K562 (cell line): Measurements from ENCODE around the gene MCM6. TPM values are rescaled to one million over a fixed set of nuclear protein-coding genes. Genes with fewer than 3 reads are reported as not detected.

ENCODE experiments used
- ATAC-seq: fragments of 200-7000 bp; cut with Tn5 transposase; 3 replicates; pipeline ENCODE4 v1.9.1; 2020; ENCODE audit warnings: moderate library complexity
- BruUV-seq: library from RNA; stranded (reverse); fragments of 400-500 nt; replicated peaks from 2 replicates; lab custom pipeline; 2021; lab: Mats Ljungman, UMichigan
- CTCF ChIA-PET: fragments of 300-600 bp; formaldehyde crosslinking; extraction: SDS; loops from one replicate; lab custom pipeline; 2021; ENCODE audit warnings: low intra/inter-chr PET ratio; lab: Yijun Ruan, JAX
- POLR2A ChIA-PET: fragments of 300-600, 350-650 bp; sonication (Branson Sonifier 250); formaldehyde crosslinking; extraction: SDS; loops from one replicate; lab custom pipeline; 2021; ENCODE audit warnings: antibody characterized with exemption, inconsistent platforms; lab: Yijun Ruan, JAX
- DNase-seq, 4 experiments: peaks; one replicate each; pipeline versions ENCODE4 v3.0.0 to v3.0.0-alpha.2; 2011 to 2018; ENCODE audit warnings: low spot score in 3 of 4, mixed read lengths in 3 of 4; ENCODE audit errors: extremely low read depth in 1 of 4
- FAIRE-seq: peaks from 2 replicates; lab custom pipeline; 2011; peaks lifted over from hg19 to GRCh38; lab: Jason Lieb, UNC
- H2AFZ ChIP-seq: 2 replicates; pipeline ENCODE4 v1.6.0; 2011; ENCODE audit warnings: low read depth, low read length, control low read depth, inconsistent platforms
- H3K27ac ChIP-seq: fragments of 200-600 bp; 3 replicates; pipeline ENCODE4 v1.8.0; 2011; ENCODE audit warnings: low read depth, mild to moderate bottlenecking, control low read depth, inconsistent platforms, low read length, moderate library complexity, mixed read lengths; ENCODE audit errors: extremely low read depth
- H3K27me3 ChIP-seq, 2 experiments: fragments of 300-600 bp in 1 of 2; 2 replicates in 1 of 2; 3 replicates in 1 of 2; pipeline versions ENCODE4 v1.6.0 to v1.8.0; 2011; ENCODE audit warnings: inconsistent platforms in 2 of 2, low read length in 2 of 2, mild to moderate bottlenecking in 1 of 2, mixed read lengths in 1 of 2, moderate library complexity in 1 of 2; ENCODE audit not compliant: control insufficient read depth in 2 of 2, insufficient read depth in 2 of 2
- H3K36me3 ChIP-seq: fragments of 300-600 bp; 3 replicates; pipeline ENCODE4 v1.8.0; 2011; ENCODE audit warnings: mild to moderate bottlenecking, low read length, inconsistent platforms; ENCODE audit not compliant: control insufficient read depth, insufficient read depth
- H3K4me1 ChIP-seq, 2 experiments: fragments of 200-600 bp in 1 of 2; replicated peaks in 1 of 2; 2 replicates in 1 of 2; 3 replicates in 1 of 2; pipeline versions ENCODE4 v1.5.1 to v1.8.0; 2011; ENCODE audit warnings: inconsistent platforms in 2 of 2, low read length in 2 of 2, mild to moderate bottlenecking in 1 of 2, mixed read lengths in 1 of 2, moderate library complexity in 1 of 2; ENCODE audit not compliant: control insufficient read depth in 2 of 2, insufficient read depth in 2 of 2
- H3K4me2 ChIP-seq: 2 replicates; pipeline ENCODE4 v1.6.1; 2011; ENCODE audit warnings: low read length, control low read depth, inconsistent platforms, mixed read lengths; ENCODE audit not compliant: insufficient read depth
- H3K4me3 ChIP-seq: fragments of 200-600 bp; sonication (generic), shearing (Covaris generic); 2 replicates; pipeline ENCODE4 v1.5.1; 2016; ENCODE audit warnings: control low read depth, inconsistent platforms
- H3K79me2 ChIP-seq: fragments of 200-600 bp; 3 replicates; pipeline ENCODE4 v1.8.0; 2011; ENCODE audit warnings: low read length, inconsistent platforms; ENCODE audit not compliant: control insufficient read depth, insufficient read depth
- H3K9ac ChIP-seq, 2 experiments: 2 replicates each; pipeline versions ENCODE4 v1.6.0 to v1.6.1; 2011; ENCODE audit warnings: low read depth in 2 of 2, low read length in 2 of 2, control low read depth in 1 of 2, inconsistent platforms in 1 of 2, mild to moderate bottlenecking in 1 of 2, mixed read lengths in 1 of 2; ENCODE audit not compliant: insufficient read depth in 1 of 2
- H3K9me1 ChIP-seq: one replicate; pipeline ENCODE4 v1.6.0; 2011; ENCODE audit warnings: inconsistent platforms, mild to moderate bottlenecking, low read length, moderate library complexity; ENCODE audit not compliant: control insufficient read depth, insufficient read depth
- H3K9me3 ChIP-seq: replicated peaks from 2 replicates; pipeline ENCODE4 v1.5.1; 2011; ENCODE audit warnings: low read depth, low read length, inconsistent platforms; ENCODE audit not compliant: control insufficient read depth, insufficient read depth
- H4K20me1 ChIP-seq: replicated peaks from 2 replicates; pipeline ENCODE4 v1.6.1; 2011; ENCODE audit warnings: low read length, inconsistent platforms, mixed read lengths; ENCODE audit not compliant: control insufficient read depth, insufficient read depth
- C11orf30 ChIP-seq: fragments of 450-650 bp; IDR thresholded peaks from 2 replicates; pipeline ENCODE4 v1.6.1; 2016; ENCODE audit warnings: low read depth, mild to moderate bottlenecking
- MAFF ChIP-seq: IDR thresholded peaks from 2 replicates; pipeline ENCODE4 v1.6.1; 2012; ENCODE audit warnings: low read length, improper control_type of control experiment
- MAFG ChIP-seq: fragments of 450-650 bp; conservative IDR thresholded peaks from 2 replicates; pipeline ENCODE4 v1.6.1; 2016; ENCODE audit warnings: missing genetic modification characterization, missing compliant biosample characterization
- NCOA1 ChIP-seq: fragments of 450-650 bp; IDR thresholded peaks from 2 replicates; pipeline ENCODE4 v1.6.1; 2016; ENCODE audit warnings: low read depth
- TCF7 ChIP-seq: sonication (generic); IDR thresholded peaks from 2 replicates; pipeline ENCODE4 v1.6.1; 2016; ENCODE audit warnings: antibody characterized with exemption, borderline replicate concordance
- ZNF124 ChIP-seq: sonication (generic); formaldehyde crosslinking; IDR thresholded peaks from 2 replicates; pipeline ENCODE4 v1.8.1; 2022; ENCODE audit warnings: missing genetic modification reagents
- ZNF316 ChIP-seq: fragments of 450-650 bp; IDR thresholded peaks from 2 replicates; pipeline ENCODE4 v1.6.1; 2016
- WGBS: fragments of 100-300 bp; shearing (Covaris generic); methylation state at CpG from one replicate; pipeline ENCODE4 v1.1.6; 2016; ENCODE audit warnings: low coverage, mixed read lengths; ENCODE audit not compliant: insufficient coverage; ENCODE audit errors: missing lambda C conversion rate; 5-methylcytosine and 5-hydroxymethylcytosine counted together
- in situ Hi-C: fragments of 300-500 bp; cut with MboI; formaldehyde crosslinking; loops from 4 replicates; pipeline ENCODE4 v1.15.0; 2018; ENCODE audit warnings: inconsistent platforms, mixed read lengths
- intact Hi-C: fragments of 100-400 bp; cut with micrococcal nuclease; formaldehyde crosslinking; loops from 2 replicates; pipeline ENCODE4 v1.14.2; 2022
- polyA plus RNA-seq, 8 experiments: library from polyadenylated mRNA; depleted of rRNA in 4 of 8; stranded (reverse) in 5 of 8; unstranded in 3 of 8; fragments of >200 nt; fragmentation: Nextera tagmentation in 2 of 8; fragmentation: Illumina TruSeq in 1 of 8; extraction: Ambion mirVana in 2 of 8; extraction: Trizol in 1 of 8; gene quantifications; 2 replicates each; pipeline versions ENCODE4 v1.2.1 to v1.2.3, GENCODE V29; 2011 to 2014; ENCODE audit warnings: inconsistent platforms in 1 of 8, missing spikeins in 1 of 8
- total RNA-seq, 7 experiments: library from RNA; depleted of rRNA in 6 of 7; stranded (reverse); fragments of >200 nt in 6 of 7; fragmentation: Illumina TruSeq in 2 of 7; extraction: Trizol in 2 of 7; gene quantifications; 2 replicates each; pipeline versions ENCODE4 v1.2.1 to v1.2.3, GENCODE V29; 2011 to 2021; ENCODE audit warnings: low replicate concordance in 1 of 7
- TF ChIP-seq, protein P1 (sequence below): fragments of 450-650 bp; formaldehyde crosslinking; IDR thresholded peaks from 2 replicates; pipeline ENCODE4 v1.4.0; 2020; ENCODE audit warnings: mild to moderate bottlenecking, moderate library complexity
- TF ChIP-seq, protein P2 (sequence below): fragments of 250-450 bp; sonication (Bioruptor Pico); IDR thresholded peaks from 2 replicates; pipeline ENCODE4 v1.8.0; 2021; ENCODE audit warnings: borderline replicate concordance, mild to moderate bottlenecking, moderate library complexity; ENCODE audit not compliant: poor library complexity, severe bottlenecking
- TF ChIP-seq, protein P3 (sequence below): sonication (generic); formaldehyde crosslinking; IDR thresholded peaks from 2 replicates; pipeline ENCODE4 v1.8.1; 2023; ENCODE audit warnings: missing genetic modification reagents, mild to moderate bottlenecking, borderline replicate concordance
- TF ChIP-seq, protein P4 (sequence below): fragments of 250-450 bp; sonication (Bioruptor Pico); IDR thresholded peaks from 2 replicates; pipeline ENCODE4 v1.8.0; 2021; ENCODE audit warnings: mild to moderate bottlenecking, moderate library complexity

Gene MCM6
- total and polyA plus RNA-seq, 9 of the 15 experiments (the other 6 are each of a cell fraction or from before 2014, with no cell fraction given), result 42.6 to 133 (median 82.4) TPM

DNA sequence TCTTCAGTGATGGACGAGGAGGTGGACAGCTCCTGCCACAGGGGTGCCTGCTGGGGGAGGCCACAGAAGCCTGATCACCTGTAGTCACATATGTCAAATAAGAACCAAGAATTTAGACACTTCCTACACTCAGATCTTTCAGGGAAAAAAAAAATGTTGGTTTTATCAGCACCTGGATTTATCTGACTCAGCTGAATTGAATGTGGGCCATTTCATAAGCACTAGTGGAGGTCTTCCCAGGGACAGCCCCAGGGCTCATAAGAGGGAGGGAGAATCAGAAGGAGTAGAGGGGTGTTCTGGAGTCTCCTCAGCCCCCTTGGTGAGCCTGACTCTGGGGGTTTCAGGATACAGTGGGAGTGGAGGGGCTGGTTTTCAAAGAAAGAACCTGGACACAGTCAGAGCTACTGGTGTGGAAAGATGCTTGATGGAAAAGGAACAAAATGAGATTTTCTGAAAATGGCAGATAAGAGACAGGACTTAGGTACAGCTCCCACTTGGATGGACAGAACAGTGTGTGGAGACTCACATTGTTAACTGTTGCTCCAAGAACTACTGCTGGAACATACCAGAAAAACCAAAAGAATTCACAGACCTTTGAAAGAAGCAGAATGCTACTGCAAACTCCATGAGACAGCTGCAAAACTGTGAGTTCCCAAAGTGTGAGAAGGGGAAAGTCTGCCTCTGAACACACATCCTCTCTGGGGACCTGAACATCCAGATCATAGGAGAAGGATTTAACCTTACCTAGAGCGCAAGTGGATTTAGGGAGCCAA, 84.6 kb downstream of the MCM6 start:
- ATAC-seq (no peak), FAIRE-seq (no peak), DNase-seq (no peak)
- Histone ChIP-seq H3K27ac (no peak overlapping the region), H3K4me3 (no peak overlapping the region), H2AFZ (no peak overlapping the region), H3K9me3 (no peaks in the 10 kb centered on the region), H3K36me3 (no peaks in the 10 kb centered on the region), H3K9ac (no peak overlapping the region), H4K20me1 (no peaks in the 10 kb centered on the region), H3K9me1 (peaks cover 3% of the 10 kb centered on the region), H3K4me2 (no peak overlapping the region), H3K4me1 (peaks cover 15 to 20% of the 10 kb centered on the region in 2 experiments; a peak in 3 of 5 replicates), H3K79me2 (no peaks in the 10 kb centered on the region), H3K27me3 (no peaks in the 10 kb centered on the region)
- WGBS, result 63% methylated on average over 2 of the region's 2 CpGs
- intact Hi-C loops (no loop called here), in situ Hi-C loops (loop anchor here (10.0 kb wide), 1 partner anchor 797 kb away; no protein-coding TSS in a partner anchor)
- POLR2A ChIA-PET, result interaction anchor here (0.7 to 1.6 kb wide), 5 partner anchors 9 to 735 kb away, joined by 3 to 4 read pairs (median 4); no protein-coding TSS in a partner anchor
- CTCF ChIA-PET, result no interaction called here
- no TSS peak for BruUV-seq
- TF ChIP-seq, protein P1, sequence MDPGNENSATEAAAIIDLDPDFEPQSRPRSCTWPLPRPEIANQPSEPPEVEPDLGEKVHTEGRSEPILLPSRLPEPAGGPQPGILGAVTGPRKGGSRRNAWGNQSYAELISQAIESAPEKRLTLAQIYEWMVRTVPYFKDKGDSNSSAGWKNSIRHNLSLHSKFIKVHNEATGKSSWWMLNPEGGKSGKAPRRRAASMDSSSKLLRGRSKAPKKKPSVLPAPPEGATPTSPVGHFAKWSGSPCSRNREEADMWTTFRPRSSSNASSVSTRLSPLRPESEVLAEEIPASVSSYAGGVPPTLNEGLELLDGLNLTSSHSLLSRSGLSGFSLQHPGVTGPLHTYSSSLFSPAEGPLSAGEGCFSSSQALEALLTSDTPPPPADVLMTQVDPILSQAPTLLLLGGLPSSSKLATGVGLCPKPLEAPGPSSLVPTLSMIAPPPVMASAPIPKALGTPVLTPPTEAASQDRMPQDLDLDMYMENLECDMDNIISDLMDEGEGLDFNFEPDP (CRISPR knock-in tag), result no peak
- TF ChIP-seq, protein P2, sequence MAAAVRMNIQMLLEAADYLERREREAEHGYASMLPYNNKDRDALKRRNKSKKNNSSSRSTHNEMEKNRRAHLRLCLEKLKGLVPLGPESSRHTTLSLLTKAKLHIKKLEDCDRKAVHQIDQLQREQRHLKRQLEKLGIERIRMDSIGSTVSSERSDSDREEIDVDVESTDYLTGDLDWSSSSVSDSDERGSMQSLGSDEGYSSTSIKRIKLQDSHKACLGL, result no peak
- TF ChIP-seq TCF7 (no peak), MAFF (peak; percentile 58), ZNF316 (peak; percentile 87), NCOA1 (no peak), ZNF124 (CRISPR knock-in tag) (no peak), MAFG (tag) (peak; percentile 52), C11orf30 (peak; percentile 69)
- TF ChIP-seq, protein P3, sequence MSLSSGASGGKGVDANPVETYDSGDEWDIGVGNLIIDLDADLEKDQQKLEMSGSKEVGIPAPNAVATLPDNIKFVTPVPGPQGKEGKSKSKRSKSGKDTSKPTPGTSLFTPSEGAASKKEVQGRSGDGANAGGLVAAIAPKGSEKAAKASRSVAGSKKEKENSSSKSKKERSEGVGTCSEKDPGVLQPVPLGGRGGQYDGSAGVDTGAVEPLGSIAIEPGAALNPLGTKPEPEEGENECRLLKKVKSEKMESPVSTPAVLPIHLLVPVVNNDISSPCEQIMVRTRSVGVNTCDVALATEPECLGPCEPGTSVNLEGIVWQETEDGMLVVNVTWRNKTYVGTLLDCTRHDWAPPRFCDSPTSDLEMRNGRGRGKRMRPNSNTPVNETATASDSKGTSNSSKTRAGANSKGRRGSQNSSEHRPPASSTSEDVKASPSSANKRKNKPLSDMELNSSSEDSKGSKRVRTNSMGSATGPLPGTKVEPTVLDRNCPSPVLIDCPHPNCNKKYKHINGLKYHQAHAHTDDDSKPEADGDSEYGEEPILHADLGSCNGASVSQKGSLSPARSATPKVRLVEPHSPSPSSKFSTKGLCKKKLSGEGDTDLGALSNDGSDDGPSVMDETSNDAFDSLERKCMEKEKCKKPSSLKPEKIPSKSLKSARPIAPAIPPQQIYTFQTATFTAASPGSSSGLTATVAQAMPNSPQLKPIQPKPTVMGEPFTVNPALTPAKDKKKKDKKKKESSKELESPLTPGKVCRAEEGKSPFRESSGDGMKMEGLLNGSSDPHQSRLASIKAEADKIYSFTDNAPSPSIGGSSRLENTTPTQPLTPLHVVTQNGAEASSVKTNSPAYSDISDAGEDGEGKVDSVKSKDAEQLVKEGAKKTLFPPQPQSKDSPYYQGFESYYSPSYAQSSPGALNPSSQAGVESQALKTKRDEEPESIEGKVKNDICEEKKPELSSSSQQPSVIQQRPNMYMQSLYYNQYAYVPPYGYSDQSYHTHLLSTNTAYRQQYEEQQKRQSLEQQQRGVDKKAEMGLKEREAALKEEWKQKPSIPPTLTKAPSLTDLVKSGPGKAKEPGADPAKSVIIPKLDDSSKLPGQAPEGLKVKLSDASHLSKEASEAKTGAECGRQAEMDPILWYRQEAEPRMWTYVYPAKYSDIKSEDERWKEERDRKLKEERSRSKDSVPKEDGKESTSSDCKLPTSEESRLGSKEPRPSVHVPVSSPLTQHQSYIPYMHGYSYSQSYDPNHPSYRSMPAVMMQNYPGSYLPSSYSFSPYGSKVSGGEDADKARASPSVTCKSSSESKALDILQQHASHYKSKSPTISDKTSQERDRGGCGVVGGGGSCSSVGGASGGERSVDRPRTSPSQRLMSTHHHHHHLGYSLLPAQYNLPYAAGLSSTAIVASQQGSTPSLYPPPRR (CRISPR knock-in tag), result no peak
- TF ChIP-seq, protein P4, sequence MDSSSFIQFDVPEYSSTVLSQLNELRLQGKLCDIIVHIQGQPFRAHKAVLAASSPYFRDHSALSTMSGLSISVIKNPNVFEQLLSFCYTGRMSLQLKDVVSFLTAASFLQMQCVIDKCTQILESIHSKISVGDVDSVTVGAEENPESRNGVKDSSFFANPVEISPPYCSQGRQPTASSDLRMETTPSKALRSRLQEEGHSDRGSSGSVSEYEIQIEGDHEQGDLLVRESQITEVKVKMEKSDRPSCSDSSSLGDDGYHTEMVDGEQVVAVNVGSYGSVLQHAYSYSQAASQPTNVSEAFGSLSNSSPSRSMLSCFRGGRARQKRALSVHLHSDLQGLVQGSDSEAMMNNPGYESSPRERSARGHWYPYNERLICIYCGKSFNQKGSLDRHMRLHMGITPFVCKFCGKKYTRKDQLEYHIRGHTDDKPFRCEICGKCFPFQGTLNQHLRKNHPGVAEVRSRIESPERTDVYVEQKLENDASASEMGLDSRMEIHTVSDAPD (CRISPR knock-in tag), result no peak
